Activated naive CD8-positive, alpha-beta T cell treated with anti-CD3 and anti-CD28 coated beads, Interleukin-2, amount 50 U/mL, for 24 hours (primary cell): ENCODE measurements around the gene FAM171A1.
"Not testable (repeated sequence)": the region's sequence is repeated elsewhere in the genome, so short reads cannot be mapped to it uniquely, and the experiment has no call there.

Source experiments
- ATAC-seq: fragments of 150-1000 bp; cut with Tn5 transposase; one replicate; pipeline ENCODE4 v1.10.0; 2021
- DNase-seq: peaks from one replicate; pipeline ENCODE4 v3.0.0; 2021
- H3K27ac Mint-ChIP-seq: one replicate; pipeline ENCODE4 v1.8.0; 2021; ENCODE audit warnings: mild to moderate bottlenecking, mixed read lengths
- H3K27me3 Mint-ChIP-seq: one replicate; pipeline ENCODE4 v1.8.0; 2021; ENCODE audit warnings: mixed read lengths
- H3K36me3 Mint-ChIP-seq: one replicate; pipeline ENCODE4 v1.8.0; 2021; ENCODE audit warnings: low read depth, mixed read lengths
- H3K4me1 Mint-ChIP-seq: one replicate; pipeline ENCODE4 v1.8.0; 2021; ENCODE audit warnings: mixed read lengths
- H3K4me3 Mint-ChIP-seq: one replicate; pipeline ENCODE4 v1.8.0; 2021; ENCODE audit warnings: mild to moderate bottlenecking, moderate library complexity, mixed read lengths
- H3K9me3 Mint-ChIP-seq: one replicate; pipeline ENCODE4 v1.8.0; 2021; ENCODE audit warnings: mixed read lengths

Gene FAM171A1

GRCh38 chr10:15278786-15279185, 92.3 kb downstream of the FAM171A1 start:
- ATAC-seq (no peak), DNase-seq (no peak)
- Mint-ChIP-seq H3K9me3 (no peaks in the 10 kb centered on the region), H3K27ac (no peak overlapping the region), H3K36me3 (peaks cover 2% of the 10 kb centered on the region), H3K27me3 (no peaks in the 10 kb centered on the region), H3K4me1 (no peaks in the 10 kb centered on the region), H3K4me3 (no peak overlapping the region)

- ATAC-seq, H3K9me3 Mint-ChIP-seq, H3K4me3 Mint-ChIP-seq, DNase-seq, H3K27me3 Mint-ChIP-seq, H3K27ac Mint-ChIP-seq, H3K36me3 Mint-ChIP-seq, H3K4me1 Mint-ChIP-seq: not testable (repeated sequence)
These were observed 95.0 kb downstream of the FAM171A1 start for GRCh38 chr10:15276039-15276438.

- H3K36me3 Mint-ChIP-seq, H3K4me1 Mint-ChIP-seq, DNase-seq: not testable (repeated sequence)
These were observed 101.3 kb downstream of the FAM171A1 start for GRCh38 chr10:15269838-15270237.

DNA sequence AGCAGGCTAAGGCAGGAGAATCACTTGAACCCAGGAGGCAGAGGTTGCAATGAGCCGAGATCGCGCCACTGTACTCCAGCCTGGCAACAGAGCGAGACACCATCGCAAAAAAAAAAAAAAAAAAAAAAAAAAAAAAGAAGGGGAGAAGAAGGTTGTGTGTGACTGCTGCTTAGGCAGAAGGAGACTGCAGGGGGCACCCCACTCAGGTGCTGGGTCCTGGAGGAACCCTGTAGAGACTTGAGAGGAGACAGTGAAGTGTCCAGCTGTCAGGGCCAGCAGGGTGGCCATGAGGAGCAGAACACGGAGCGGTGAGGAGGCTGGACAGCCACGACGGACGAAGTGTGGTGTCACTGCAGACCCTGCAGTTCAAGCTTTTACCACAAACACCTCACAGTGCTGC, 103.6 kb downstream of the FAM171A1 start:
- no peak for DNase-seq
- Mint-ChIP-seq H3K27ac (no peak overlapping the region), H3K4me1 (no peaks in the 10 kb centered on the region), H3K36me3 (peaks cover 2% of the 10 kb centered on the region), H3K27me3 (no peaks in the 10 kb centered on the region), H3K4me3 (no peak overlapping the region), H3K9me3 (no peaks in the 10 kb centered on the region)
- ATAC-seq: no peak

More at GRCh38 chr10:15269838-15270237, 101.3 kb downstream of the FAM171A1 start:
- H3K27ac Mint-ChIP-seq, H3K27me3 Mint-ChIP-seq, H3K4me3 Mint-ChIP-seq, ATAC-seq, H3K9me3 Mint-ChIP-seq: not testable (repeated sequence)

- H3K36me3 Mint-ChIP-seq: peaks cover 2% of the 10 kb centered on the region
- H3K9me3 Mint-ChIP-seq: no peaks in the 10 kb centered on the region
- no peak overlapping the region for H3K4me3 Mint-ChIP-seq
- no peak overlapping the region for H3K27ac Mint-ChIP-seq
- no peaks in the 10 kb centered on the region for H3K4me1 Mint-ChIP-seq
- no peaks in the 10 kb centered on the region for H3K27me3 Mint-ChIP-seq
- no peak for ATAC-seq
- no peak for DNase-seq
These were observed 105.0 kb downstream of the FAM171A1 start for GRCh38 chr10:15266117-15266516.

- no peaks in the 10 kb centered on the region for H3K27me3 Mint-ChIP-seq
- H3K27ac Mint-ChIP-seq: no peak overlapping the region
- no peaks in the 10 kb centered on the region for H3K9me3 Mint-ChIP-seq
These were observed 105.5 kb downstream of the FAM171A1 start for GRCh38 chr10:15265558-15265957.

GRCh38 chr10:15265056-15265455, 106.0 kb downstream of the FAM171A1 start:
- Mint-ChIP-seq H3K36me3 (peaks cover 2% of the 10 kb centered on the region), H3K27me3 (no peaks in the 10 kb centered on the region), H3K9me3 (no peaks in the 10 kb centered on the region), H3K27ac (no peak overlapping the region), H3K4me1 (no peaks in the 10 kb centered on the region), H3K4me3 (no peak overlapping the region)
- no peak for ATAC-seq
- DNase-seq: no peak

More at GRCh38 chr10:15265558-15265957, 105.5 kb downstream of the FAM171A1 start:
- Mint-ChIP-seq H3K36me3 (peaks cover 2% of the 10 kb centered on the region), H3K4me1 (no peaks in the 10 kb centered on the region), H3K4me3 (no peak overlapping the region)
- no peak for ATAC-seq
- no peak for DNase-seq

DNA sequence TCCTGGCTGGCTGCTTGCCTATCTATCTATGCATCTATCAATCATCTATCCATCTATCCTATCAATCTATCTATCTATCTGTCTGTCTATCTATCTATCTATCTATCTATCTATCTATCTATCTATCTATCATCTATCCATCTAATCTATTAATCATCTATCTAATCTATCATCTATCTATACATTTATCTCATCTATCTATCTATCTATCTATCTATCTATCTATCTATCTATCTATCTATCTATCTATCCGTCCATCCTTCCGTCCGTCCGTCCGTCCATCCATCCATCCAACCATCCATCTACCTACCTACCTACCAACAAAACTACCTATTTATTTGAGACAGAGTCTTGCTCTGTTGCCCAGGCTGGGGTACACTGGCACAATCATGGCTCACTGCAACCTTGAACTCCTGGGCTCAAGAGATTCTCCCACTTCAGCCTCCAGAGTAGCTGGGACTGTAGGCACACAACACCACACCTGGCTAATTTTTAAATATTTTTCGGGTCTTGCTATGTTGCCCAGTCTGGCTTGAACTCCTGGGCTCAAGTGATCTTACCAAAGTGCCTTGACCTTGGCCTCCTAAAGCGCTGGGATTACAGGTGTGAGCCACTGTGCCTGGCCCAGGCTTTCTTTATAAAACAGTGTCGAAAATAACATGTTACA, 107.3 kb downstream of the FAM171A1 start:
- Mint-ChIP-seq H3K27me3 (no peaks in the 10 kb centered on the region), H3K9me3 (no peaks in the 10 kb centered on the region), H3K27ac (no peak overlapping the region), H3K4me1 (no peaks in the 10 kb centered on the region), H3K4me3 (no peak overlapping the region), H3K36me3 (peaks cover 2% of the 10 kb centered on the region)
- DNase-seq (no peak), ATAC-seq (no peak)

DNA sequence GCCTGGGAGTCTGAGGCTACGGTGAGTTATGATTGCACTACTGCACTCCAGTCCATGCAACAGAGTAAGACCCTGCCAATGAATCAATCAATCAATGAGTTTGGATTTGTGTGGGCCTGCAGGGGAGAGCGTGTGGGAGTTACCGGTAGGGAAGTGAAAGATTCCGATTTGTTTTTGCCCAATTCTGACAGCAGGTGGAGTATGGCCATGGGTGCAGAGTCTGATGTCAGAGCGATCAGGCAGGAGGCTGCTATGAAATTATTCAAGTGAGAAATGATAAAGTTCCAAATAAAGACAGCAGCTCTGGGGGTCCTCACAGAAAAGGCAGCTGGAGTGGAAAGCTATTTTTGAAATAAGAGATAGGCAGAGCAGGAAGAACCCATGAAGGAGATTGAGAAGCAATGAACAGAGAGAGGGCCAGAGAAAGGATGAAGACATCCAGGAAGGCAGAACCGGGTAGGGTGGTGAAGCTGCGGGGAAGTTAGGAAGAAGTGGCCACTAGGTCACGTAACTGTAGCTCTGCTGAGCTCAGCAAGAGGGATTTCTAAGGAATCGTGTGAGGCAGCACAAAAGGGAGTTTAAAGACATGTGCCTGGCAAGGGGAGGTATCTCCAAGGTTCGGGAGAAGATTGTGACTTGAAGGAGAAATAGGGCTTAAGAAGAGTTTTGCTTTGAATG, 108.9 kb downstream of the FAM171A1 start:
- ATAC-seq (peak; percentile 27), DNase-seq (no peak)
- Mint-ChIP-seq H3K4me3 (no peak overlapping the region), H3K4me1 (no peaks in the 10 kb centered on the region), H3K27me3 (no peaks in the 10 kb centered on the region), H3K27ac (no peak overlapping the region), H3K9me3 (no peaks in the 10 kb centered on the region), H3K36me3 (no peaks in the 10 kb centered on the region)

DNA sequence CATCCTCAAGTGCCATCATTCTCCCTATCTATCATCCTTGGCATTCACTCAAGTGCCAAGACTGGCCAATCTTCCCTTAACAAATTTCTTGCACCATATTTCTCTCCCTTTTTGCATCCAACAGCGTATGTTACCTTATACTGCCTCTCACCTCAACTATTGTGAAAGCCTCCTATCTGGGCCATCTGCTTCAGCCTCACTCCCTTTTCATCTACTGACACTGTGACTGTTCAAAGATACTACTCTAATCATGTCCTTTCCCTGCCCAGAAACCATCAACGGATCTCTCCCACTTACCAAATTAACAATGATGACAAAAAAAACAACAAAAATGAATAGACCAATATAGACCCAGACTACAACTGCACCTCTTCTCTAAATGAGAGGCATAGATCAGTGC, 112.0 kb downstream of the FAM171A1 start:
- no peak for DNase-seq
- H3K27me3 Mint-ChIP-seq: no peaks in the 10 kb centered on the region
- H3K4me3 Mint-ChIP-seq: no peak overlapping the region
- ATAC-seq: no peak
- H3K4me1 Mint-ChIP-seq: peaks cover 12% of the 10 kb centered on the region
- no peak overlapping the region for H3K27ac Mint-ChIP-seq
- no peaks in the 10 kb centered on the region for H3K9me3 Mint-ChIP-seq
- H3K36me3 Mint-ChIP-seq: no peaks in the 10 kb centered on the region

- Mint-ChIP-seq H3K4me3 (no peak overlapping the region), H3K27ac (no peak overlapping the region), H3K27me3 (no peaks in the 10 kb centered on the region), H3K36me3 (no peaks in the 10 kb centered on the region), H3K9me3 (no peaks in the 10 kb centered on the region), H3K4me1 (peaks cover 20% of the 10 kb centered on the region)
- ATAC-seq (no peak), DNase-seq (no peak)
These were observed 112.8 kb downstream of the FAM171A1 start for GRCh38 chr10:15258255-15258654.

- H3K36me3 Mint-ChIP-seq: no peaks in the 10 kb centered on the region
- no peaks in the 10 kb centered on the region for H3K9me3 Mint-ChIP-seq
- no peak overlapping the region for H3K27ac Mint-ChIP-seq
- H3K4me1 Mint-ChIP-seq: peaks cover 28% of the 10 kb centered on the region
- DNase-seq: no peak
- no peak for ATAC-seq
- no peak overlapping the region for H3K4me3 Mint-ChIP-seq
- no peaks in the 10 kb centered on the region for H3K27me3 Mint-ChIP-seq
These were observed 115.1 kb downstream of the FAM171A1 start for GRCh38 chr10:15255961-15256360.

DNA sequence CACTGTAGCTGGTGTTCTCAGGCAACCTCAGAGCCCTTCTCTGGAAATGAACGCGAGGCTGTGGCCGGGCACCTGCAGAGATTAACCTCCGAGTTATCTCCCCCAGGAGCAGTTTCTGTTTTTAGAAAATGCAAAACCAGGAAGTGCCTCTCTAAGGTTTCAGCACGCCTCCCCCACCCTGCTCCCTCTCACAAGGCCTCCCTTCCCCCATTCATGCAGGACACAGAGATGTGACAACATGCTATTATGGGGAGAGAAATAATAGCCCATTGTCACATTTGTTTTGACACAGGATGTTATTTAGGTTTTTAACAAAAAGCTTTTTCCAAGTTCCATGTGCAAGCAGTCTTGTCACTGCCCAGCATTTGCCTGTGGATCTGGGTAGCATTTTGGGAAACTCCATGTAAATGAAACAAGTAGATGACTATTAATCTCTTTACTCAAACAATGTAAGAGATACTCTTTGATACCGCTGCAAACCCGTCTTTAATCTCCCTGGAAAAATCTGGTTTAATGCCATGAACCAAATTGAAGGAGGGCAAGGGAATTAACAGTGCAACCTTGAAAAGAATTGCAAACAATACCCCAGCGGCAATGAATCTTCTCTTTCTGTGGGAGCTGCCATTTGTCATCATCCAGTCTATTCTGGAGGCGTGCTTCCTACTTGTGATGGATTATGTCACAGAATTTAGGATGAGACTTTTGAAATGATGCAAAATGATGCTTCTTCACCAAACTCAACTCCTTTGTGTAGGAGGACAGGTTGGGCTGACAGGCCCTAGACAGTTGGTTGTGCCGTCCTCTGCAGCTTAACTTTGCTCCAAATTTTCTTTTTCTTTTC, 116.1 kb downstream of the FAM171A1 start:
- peak; percentile 33 for ATAC-seq
- Mint-ChIP-seq H3K9me3 (no peaks in the 10 kb centered on the region), H3K4me1 (peaks cover 28% of the 10 kb centered on the region), H3K27ac (peak overlapping the region; percentile 61), H3K36me3 (no peaks in the 10 kb centered on the region), H3K27me3 (no peaks in the 10 kb centered on the region), H3K4me3 (peak overlapping the region; percentile 81)
- DNase-seq: peak; percentile 24

- peaks cover 28% of the 10 kb centered on the region for H3K4me1 Mint-ChIP-seq
- ATAC-seq (peak; percentile 24), DNase-seq (no peak)
- peak overlapping the region; percentile 61 for H3K27ac Mint-ChIP-seq
- peak overlapping the region; percentile 81 for H3K4me3 Mint-ChIP-seq
- H3K9me3 Mint-ChIP-seq: no peaks in the 10 kb centered on the region
- H3K36me3 Mint-ChIP-seq: no peaks in the 10 kb centered on the region
- H3K27me3 Mint-ChIP-seq: no peaks in the 10 kb centered on the region
These were observed 116.9 kb downstream of the FAM171A1 start for GRCh38 chr10:15253951-15254807.
